HepG2 (cell line): ENCODE measurements around the gene MARK4. TPM values are rescaled to one million over a fixed set of nuclear protein-coding genes. Genes with fewer than 3 reads are reported as not detected.

Source experiments
- ATAC-seq: fragments of 200-7000 bp; cut with Tn5 transposase; 3 replicates; pipeline ENCODE4 v1.9.1; 2020; ENCODE audit warnings: mild to moderate bottlenecking, moderate library complexity
- BruUV-seq: library from RNA; stranded (reverse); fragments of 400-500 nt; replicated peaks from 2 replicates; lab custom pipeline; 2021; lab: Mats Ljungman, UMichigan
- CTCF ChIA-PET: fragments of 300-600 bp; formaldehyde crosslinking; extraction: SDS; loops from one replicate; lab custom pipeline; 2021; ENCODE audit warnings: low total read pairs, inconsistent platforms, low intra/inter-chr PET ratio; lab: Yijun Ruan, JAX
- POLR2A ChIA-PET: fragments of 350-600 bp; sonication (Branson Sonifier 250); formaldehyde crosslinking; loops from one replicate; lab custom pipeline; 2020; ENCODE audit warnings: antibody characterized with exemption, inconsistent platforms; lab: Yijun Ruan, JAX
- DNase-seq: peaks from one replicate; pipeline ENCODE4 v3.0.0-alpha.2; 2015; ENCODE audit warnings: low spot score
- FAIRE-seq: peaks from 3 replicates; lab custom pipeline; 2011; peaks lifted over from hg19 to GRCh38; lab: Jason Lieb, UNC
- H2AFZ ChIP-seq: one replicate; pipeline ENCODE4 v1.6.1; 2011; ENCODE audit warnings: low read length, inconsistent platforms
- H3K27ac ChIP-seq: fragments of 300-600 bp; 3 replicates; pipeline ENCODE4 v1.8.0; 2011; ENCODE audit warnings: mixed run types, mild to moderate bottlenecking, mixed read lengths, low read length, inconsistent platforms; ENCODE audit not compliant: insufficient read depth; ENCODE audit errors: extremely low read length
- H3K27me3 ChIP-seq, 2 experiments: fragments of 200-600 bp in 1 of 2; 2 replicates in 1 of 2; 3 replicates in 1 of 2; pipeline versions ENCODE4 v1.6.0 to v1.8.0; 2011; ENCODE audit warnings: low read length in 2 of 2, mild to moderate bottlenecking in 2 of 2, moderate library complexity in 2 of 2, inconsistent platforms in 1 of 2; ENCODE audit not compliant: insufficient read depth in 2 of 2, control insufficient read depth in 1 of 2
- H3K36me3 ChIP-seq, 2 experiments: fragments of 200-600 bp in 1 of 2; replicated peaks in 1 of 2; 2 replicates in 1 of 2; 3 replicates in 1 of 2; pipeline versions ENCODE4 v1.5.1 to v1.8.0; 2011; ENCODE audit warnings: low read length in 2 of 2, inconsistent platforms in 1 of 2; ENCODE audit not compliant: insufficient read depth in 2 of 2, control insufficient read depth in 1 of 2
- H3K4me1 ChIP-seq: 2 replicates; pipeline ENCODE4 v1.5.1; 2012; ENCODE audit warnings: low read length, inconsistent platforms; ENCODE audit not compliant: insufficient read depth
- H3K4me2 ChIP-seq: 2 replicates; pipeline ENCODE4 v1.6.0; 2011; ENCODE audit warnings: low read depth, low read length, inconsistent platforms
- H3K4me3 ChIP-seq, 3 experiments: fragments of 200-600 bp in 1 of 3; sonication (generic), shearing (Covaris generic) in 1 of 3; replicated peaks in 1 of 3; 2 replicates each; pipeline ENCODE4 v1.5.1; 2011 to 2016; ENCODE audit warnings: low read length in 3 of 3, inconsistent platforms in 2 of 3, low read depth in 2 of 3, mild to moderate bottlenecking in 2 of 3, control low read depth in 1 of 3, mixed read lengths in 1 of 3; ENCODE audit not compliant: insufficient read depth in 1 of 3
- H3K79me2 ChIP-seq: one replicate; pipeline ENCODE4 v1.6.1; 2011; ENCODE audit warnings: low read length, inconsistent platforms; ENCODE audit not compliant: insufficient read depth
- H3K9ac ChIP-seq: 2 replicates; pipeline ENCODE4 v1.6.0; 2011; ENCODE audit warnings: mild to moderate bottlenecking, low read depth, low read length, inconsistent platforms; ENCODE audit not compliant: insufficient read depth
- H3K9me3 ChIP-seq: 2 replicates; pipeline ENCODE4 v1.5.1; 2012; ENCODE audit warnings: mild to moderate bottlenecking, low read length
- H4K20me1 ChIP-seq: 2 replicates; pipeline ENCODE4 v1.6.0; 2011; ENCODE audit warnings: inconsistent platforms, mild to moderate bottlenecking, low read length, moderate library complexity; ENCODE audit not compliant: insufficient read depth
- EP300 ChIP-seq, 3 experiments: sonication (generic) in 1 of 3; formaldehyde crosslinking in 1 of 3; IDR thresholded peaks; 2 replicates each; pipeline versions ENCODE4 v1.5.1 to v1.6.1; 2011 to 2020; ENCODE audit warnings: low read depth in 2 of 3, low read length in 2 of 3, borderline replicate concordance in 1 of 3, improper control_type of control experiment in 1 of 3, mild to moderate bottlenecking in 1 of 3, missing genetic modification reagents in 1 of 3, moderate library complexity in 1 of 3
- PHF21A ChIP-seq: sonication (generic); formaldehyde crosslinking; IDR thresholded peaks from 2 replicates; pipeline ENCODE4 v1.5.0; 2020; ENCODE audit warnings: mild to moderate bottlenecking, missing genetic modification reagents
- PRMT3 ChIP-seq: sonication (generic); formaldehyde crosslinking; IDR thresholded peaks from 2 replicates; pipeline ENCODE4 v1.8.1; 2022; ENCODE audit warnings: low read depth, mild to moderate bottlenecking, moderate library complexity, missing genetic modification reagents, borderline replicate concordance
- ZFAT ChIP-seq: sonication (generic); formaldehyde crosslinking; conservative IDR thresholded peaks from 2 replicates; pipeline ENCODE4 v1.8.1; 2023; ENCODE audit warnings: missing genetic modification reagents, inconsistent platforms
- ZNF547 ChIP-seq: sonication (generic); formaldehyde crosslinking; IDR thresholded peaks from 2 replicates; pipeline ENCODE4 v1.5.1; 2020; ENCODE audit warnings: mild to moderate bottlenecking, missing genetic modification reagents
- ZNF766 ChIP-seq: sonication (generic); formaldehyde crosslinking; IDR thresholded peaks from 2 replicates; pipeline ENCODE4 v1.5.0; 2020; ENCODE audit warnings: missing genetic modification reagents, borderline replicate concordance
- ZSCAN31 ChIP-seq: sonication (generic); formaldehyde crosslinking; IDR thresholded peaks from 2 replicates; pipeline ENCODE4 v1.5.0; 2020; ENCODE audit warnings: low read depth, mild to moderate bottlenecking, missing genetic modification reagents
- WGBS: methylation state at CpG from one replicate; pipeline ENCODE4 v1.1.6; 2017; ENCODE audit warnings: low lambda C conversion rate; 5-methylcytosine and 5-hydroxymethylcytosine counted together
- in situ Hi-C: cut with HindIII; loops from 2 replicates; pipeline ENCODE4 v1.10.0; 2017; ENCODE audit warnings: low pct_unique_long_range_greater_than_20kb; ENCODE audit not compliant: extremely low pct_ligation_motif_present
- intact Hi-C: fragments of 100-400 bp; cut with micrococcal nuclease; formaldehyde crosslinking; loops from one replicate; pipeline ENCODE4 v1.10.0; 2022; ENCODE audit not compliant: unreplicated experiment
- polyA plus RNA-seq, 8 experiments: library from polyadenylated mRNA; depleted of rRNA in 3 of 8; stranded (reverse) in 7 of 8; unstranded in 1 of 8; fragments of >200 nt; fragmentation: Illumina TruSeq in 4 of 8; extraction: Trizol in 4 of 8; gene quantifications; 2 replicates each; pipeline versions ENCODE4 v1.2.1 to v1.2.3, GENCODE V29; 2011 to 2016; ENCODE audit warnings: low read depth in 4 of 8, missing spikeins in 1 of 8, mixed read lengths in 1 of 8; ENCODE audit not compliant: insufficient read depth in 1 of 8
- total RNA-seq, 5 experiments: library from RNA; depleted of rRNA; stranded (reverse); fragments of >200 nt; fragmentation: Illumina TruSeq; extraction: Trizol; gene quantifications; 2 replicates each; pipeline ENCODE4 v1.2.3, GENCODE V29; 2016; ENCODE audit warnings: low read depth in 1 of 5
- TF ChIP-seq, protein P1 (sequence below): fragments of 450-650 bp; IDR thresholded peaks from 2 replicates; pipeline ENCODE4 v1.6.1; 2016

Gene MARK4
- total and polyA plus RNA-seq, 2 of the 13 experiments (the other 11 are each of a cell fraction or from before 2014, with no cell fraction given) = 7.0 to 12.2 TPM

GRCh38 chr19:45234089-45234869 lies 16.8 kb upstream of the MARK4 start (continued):
- TF ChIP-seq ZNF766 = no peak

GRCh38 chr19:45235485-45235884 lies 15.6 kb upstream of the MARK4 start:
- Histone ChIP-seq H3K36me3 (no peaks in the 10 kb centered on the region), H3K4me2 (no peak overlapping the region), H3K4me1 (no peaks in the 10 kb centered on the region), H3K79me2 (no peaks in the 10 kb centered on the region), H4K20me1 (no peaks in the 10 kb centered on the region), H3K27ac (no peak overlapping the region), H3K9me3 (no peaks in the 10 kb centered on the region), H3K27me3 (peaks cover 4 to 30% of the 10 kb centered on the region in 2 experiments), H2AFZ (no peak overlapping the region), H3K9ac (no peak overlapping the region), H3K4me3 (no peak overlapping the region)
- ChIA-PET CTCF (no interaction called here), POLR2A (no interaction called here)
- no peak for DNase-seq
- no peak for ATAC-seq
- no peak for FAIRE-seq
- WGBS = 23% methylated on average over 4 of the region's 8 CpGs
- TF ChIP-seq ZSCAN31 (CRISPR knock-in tag) (no peak), PHF21A (CRISPR knock-in tag) (no peak), ZNF547 (CRISPR knock-in tag) (no peak), EP300 (IDR thresholded peaks at IDR 0.05; ENCODE audit: low read depth in 2 of 2, low read length in 2 of 2) (no peak), EP300 (CRISPR knock-in tag; IDR thresholded peaks at IDR 0.05; ENCODE audit: borderline replicate concordance) (no peak), PRMT3 (CRISPR knock-in tag) (no peak), ZFAT (CRISPR knock-in tag) (no peak)
- TF ChIP-seq, protein P1, sequence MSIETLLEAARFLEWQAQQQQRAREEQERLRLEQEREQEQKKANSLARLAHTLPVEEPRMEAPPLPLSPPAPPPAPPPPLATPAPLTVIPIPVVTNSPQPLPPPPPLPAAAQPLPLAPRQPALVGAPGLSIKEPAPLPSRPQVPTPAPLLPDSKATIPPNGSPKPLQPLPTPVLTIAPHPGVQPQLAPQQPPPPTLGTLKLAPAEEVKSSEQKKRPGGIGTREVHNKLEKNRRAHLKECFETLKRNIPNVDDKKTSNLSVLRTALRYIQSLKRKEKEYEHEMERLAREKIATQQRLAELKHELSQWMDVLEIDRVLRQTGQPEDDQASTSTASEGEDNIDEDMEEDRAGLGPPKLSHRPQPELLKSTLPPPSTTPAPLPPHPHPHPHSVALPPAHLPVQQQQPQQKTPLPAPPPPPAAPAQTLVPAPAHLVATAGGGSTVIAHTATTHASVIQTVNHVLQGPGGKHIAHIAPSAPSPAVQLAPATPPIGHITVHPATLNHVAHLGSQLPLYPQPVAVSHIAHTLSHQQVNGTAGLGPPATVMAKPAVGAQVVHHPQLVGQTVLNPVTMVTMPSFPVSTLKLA = no peak
- intact Hi-C loops (no loop called here), in situ Hi-C loops (no loop called here)
- BruUV-seq = no TSS peak
